Measurements from ENCODE around the gene BEST1.

GRCh38 chr11:61968758-61969390, 18.7 kb downstream of the BEST1 start:
- no peak for TF ChIP-seq CTCF (IDR thresholded peaks at IDR 0.05)
- no peak for TF ChIP-seq POLR2AphosphoS5 (IDR thresholded peaks at IDR 0.05)
- TF ChIP-seq POLR2A (IDR thresholded peaks at IDR 0.05), result no peak
